ENCODE data around the gene SLC26A6. TPM values are rescaled to one million over a fixed set of nuclear protein-coding genes. Genes with fewer than 3 reads are reported as not detected.

The SLC26A6 gene
- total and polyA plus RNA-seq, 2 of the 13 experiments (the other 11 are each of a cell fraction or from before 2014, with no cell fraction given): 40.7 to 184 TPM

- TF ChIP-seq, protein P1, sequence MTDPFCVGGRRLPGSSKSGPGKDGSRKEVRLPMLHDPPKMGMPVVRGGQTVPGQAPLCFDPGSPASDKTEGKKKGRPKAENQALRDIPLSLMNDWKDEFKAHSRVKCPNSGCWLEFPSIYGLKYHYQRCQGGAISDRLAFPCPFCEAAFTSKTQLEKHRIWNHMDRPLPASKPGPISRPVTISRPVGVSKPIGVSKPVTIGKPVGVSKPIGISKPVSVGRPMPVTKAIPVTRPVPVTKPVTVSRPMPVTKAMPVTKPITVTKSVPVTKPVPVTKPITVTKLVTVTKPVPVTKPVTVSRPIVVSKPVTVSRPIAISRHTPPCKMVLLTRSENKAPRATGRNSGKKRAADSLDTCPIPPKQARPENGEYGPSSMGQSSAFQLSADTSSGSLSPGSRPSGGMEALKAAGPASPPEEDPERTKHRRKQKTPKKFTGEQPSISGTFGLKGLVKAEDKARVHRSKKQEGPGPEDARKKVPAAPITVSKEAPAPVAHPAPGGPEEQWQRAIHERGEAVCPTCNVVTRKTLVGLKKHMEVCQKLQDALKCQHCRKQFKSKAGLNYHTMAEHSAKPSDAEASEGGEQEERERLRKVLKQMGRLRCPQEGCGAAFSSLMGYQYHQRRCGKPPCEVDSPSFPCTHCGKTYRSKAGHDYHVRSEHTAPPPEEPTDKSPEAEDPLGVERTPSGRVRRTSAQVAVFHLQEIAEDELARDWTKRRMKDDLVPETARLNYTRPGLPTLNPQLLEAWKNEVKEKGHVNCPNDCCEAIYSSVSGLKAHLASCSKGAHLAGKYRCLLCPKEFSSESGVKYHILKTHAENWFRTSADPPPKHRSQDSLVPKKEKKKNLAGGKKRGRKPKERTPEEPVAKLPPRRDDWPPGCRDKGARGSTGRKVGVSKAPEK (CRISPR knock-in tag; IDR thresholded peaks at IDR 0.05; ENCODE audit: borderline replicate concordance): no peak
- TF ChIP-seq, protein P2, sequence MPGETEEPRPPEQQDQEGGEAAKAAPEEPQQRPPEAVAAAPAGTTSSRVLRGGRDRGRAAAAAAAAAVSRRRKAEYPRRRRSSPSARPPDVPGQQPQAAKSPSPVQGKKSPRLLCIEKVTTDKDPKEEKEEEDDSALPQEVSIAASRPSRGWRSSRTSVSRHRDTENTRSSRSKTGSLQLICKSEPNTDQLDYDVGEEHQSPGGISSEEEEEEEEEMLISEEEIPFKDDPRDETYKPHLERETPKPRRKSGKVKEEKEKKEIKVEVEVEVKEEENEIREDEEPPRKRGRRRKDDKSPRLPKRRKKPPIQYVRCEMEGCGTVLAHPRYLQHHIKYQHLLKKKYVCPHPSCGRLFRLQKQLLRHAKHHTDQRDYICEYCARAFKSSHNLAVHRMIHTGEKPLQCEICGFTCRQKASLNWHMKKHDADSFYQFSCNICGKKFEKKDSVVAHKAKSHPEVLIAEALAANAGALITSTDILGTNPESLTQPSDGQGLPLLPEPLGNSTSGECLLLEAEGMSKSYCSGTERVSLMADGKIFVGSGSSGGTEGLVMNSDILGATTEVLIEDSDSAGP (CRISPR knock-in tag; IDR thresholded peaks at IDR 0.05; ENCODE audit: borderline replicate concordance): peak; percentile 91
- TF ChIP-seq, protein P3, sequence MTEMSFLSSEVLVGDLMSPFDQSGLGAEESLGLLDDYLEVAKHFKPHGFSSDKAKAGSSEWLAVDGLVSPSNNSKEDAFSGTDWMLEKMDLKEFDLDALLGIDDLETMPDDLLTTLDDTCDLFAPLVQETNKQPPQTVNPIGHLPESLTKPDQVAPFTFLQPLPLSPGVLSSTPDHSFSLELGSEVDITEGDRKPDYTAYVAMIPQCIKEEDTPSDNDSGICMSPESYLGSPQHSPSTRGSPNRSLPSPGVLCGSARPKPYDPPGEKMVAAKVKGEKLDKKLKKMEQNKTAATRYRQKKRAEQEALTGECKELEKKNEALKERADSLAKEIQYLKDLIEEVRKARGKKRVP (CRISPR knock-in tag; IDR thresholded peaks at IDR 0.05): peak in 1 of 2 experiments; percentile 67; a peak in 2 of 4 replicates
- TF ChIP-seq, protein P4, sequence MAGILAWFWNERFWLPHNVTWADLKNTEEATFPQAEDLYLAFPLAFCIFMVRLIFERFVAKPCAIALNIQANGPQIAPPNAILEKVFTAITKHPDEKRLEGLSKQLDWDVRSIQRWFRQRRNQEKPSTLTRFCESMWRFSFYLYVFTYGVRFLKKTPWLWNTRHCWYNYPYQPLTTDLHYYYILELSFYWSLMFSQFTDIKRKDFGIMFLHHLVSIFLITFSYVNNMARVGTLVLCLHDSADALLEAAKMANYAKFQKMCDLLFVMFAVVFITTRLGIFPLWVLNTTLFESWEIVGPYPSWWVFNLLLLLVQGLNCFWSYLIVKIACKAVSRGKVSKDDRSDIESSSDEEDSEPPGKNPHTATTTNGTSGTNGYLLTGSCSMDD (CRISPR knock-in tag; IDR thresholded peaks at IDR 0.05): 0 out of 2 replicates have a peak, but pooled peaks have one; percentile 76
- TF ChIP-seq GATA4 (IDR thresholded peaks at IDR 0.05; ENCODE audit: borderline replicate concordance, low read depth) (peak; percentile 70), ZSCAN25 (CRISPR knock-in tag; IDR thresholded peaks at IDR 0.05) (peak; percentile 56; the same call in 1 of the 2 replicates), GABPA (IDR thresholded peaks at IDR 0.05; ENCODE audit: low read depth, low read length) (no peak), GABPA (CRISPR knock-in tag; IDR thresholded peaks at IDR 0.05; ENCODE audit: low read depth) (peak; percentile 52), ZNF468 (CRISPR knock-in tag; IDR thresholded peaks at IDR 0.05) (0 out of 2 replicates have a peak, but pooled peaks have one; percentile 45), DDIT3 (CRISPR knock-in tag; IDR thresholded peaks at IDR 0.05) (no peak), ZNF749 (CRISPR knock-in tag; IDR thresholded peaks at IDR 0.05; ENCODE audit: borderline replicate concordance) (peak; percentile 94; the same call in 1 of the 2 replicates), ZNF430 (CRISPR knock-in tag; IDR thresholded peaks at IDR 0.05) (peak; percentile 85), ZFP36 (IDR thresholded peaks at IDR 0.05; ENCODE audit: borderline replicate concordance, low read depth, low read length, partially characterized antibody) (no peak), NR2F6 (IDR thresholded peaks at IDR 0.05) (no peak), NR2F6 (CRISPR knock-in tag; IDR thresholded peaks at IDR 0.05) (no peak; the same call in 1 of the 2 replicates), ZNF569 (CRISPR knock-in tag; IDR thresholded peaks at IDR 0.05; ENCODE audit: borderline replicate concordance) (no peak; the same call in 1 of the 2 replicates), ZFYVE20 (CRISPR knock-in tag; IDR thresholded peaks at IDR 0.05; ENCODE audit: borderline replicate concordance, low read depth) (no peak), PITX1 (CRISPR knock-in tag; IDR thresholded peaks at IDR 0.05) (peak; percentile 92)
- TF ChIP-seq, protein P5, sequence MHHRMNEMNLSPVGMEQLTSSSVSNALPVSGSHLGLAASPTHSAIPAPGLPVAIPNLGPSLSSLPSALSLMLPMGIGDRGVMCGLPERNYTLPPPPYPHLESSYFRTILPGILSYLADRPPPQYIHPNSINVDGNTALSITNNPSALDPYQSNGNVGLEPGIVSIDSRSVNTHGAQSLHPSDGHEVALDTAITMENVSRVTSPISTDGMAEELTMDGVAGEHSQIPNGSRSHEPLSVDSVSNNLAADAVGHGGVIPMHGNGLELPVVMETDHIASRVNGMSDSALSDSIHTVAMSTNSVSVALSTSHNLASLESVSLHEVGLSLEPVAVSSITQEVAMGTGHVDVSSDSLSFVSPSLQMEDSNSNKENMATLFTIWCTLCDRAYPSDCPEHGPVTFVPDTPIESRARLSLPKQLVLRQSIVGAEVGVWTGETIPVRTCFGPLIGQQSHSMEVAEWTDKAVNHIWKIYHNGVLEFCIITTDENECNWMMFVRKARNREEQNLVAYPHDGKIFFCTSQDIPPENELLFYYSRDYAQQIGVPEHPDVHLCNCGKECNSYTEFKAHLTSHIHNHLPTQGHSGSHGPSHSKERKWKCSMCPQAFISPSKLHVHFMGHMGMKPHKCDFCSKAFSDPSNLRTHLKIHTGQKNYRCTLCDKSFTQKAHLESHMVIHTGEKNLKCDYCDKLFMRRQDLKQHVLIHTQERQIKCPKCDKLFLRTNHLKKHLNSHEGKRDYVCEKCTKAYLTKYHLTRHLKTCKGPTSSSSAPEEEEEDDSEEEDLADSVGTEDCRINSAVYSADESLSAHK (CRISPR knock-in tag; IDR thresholded peaks at IDR 0.05; ENCODE audit: borderline replicate concordance): no peak
Observed at GRCh38 chr3:48635222-48636021, at the start of gene SLC26A6 (continued).

All from HepG2 (cell line).